NOMO-1 treated with dmso at 0.1 percent for 144 hours (cell line): Measurements from ENCODE around the gene DRAP1.

Experiments used
- DNase-seq: peaks from one replicate; lab custom pipeline; 2025; ENCODE audit not compliant: unreplicated experiment; lab: John Stamatoyannopoulos, UW

DRAP1 gene

GRCh38 chr11:65900899-65901180 lies 18.4 kb upstream of the DRAP1 start:
- no peak for DNase-seq

- no peak for DNase-seq
Observed at GRCh38 chr11:65903068-65903481, 16.2 kb upstream of the DRAP1 start.

GRCh38 chr11:65903715-65904114 lies 15.5 kb upstream of the DRAP1 start:
- no peak for DNase-seq

GRCh38 chr11:65906602-65907001 lies 12.6 kb upstream of the DRAP1 start:
- DNase-seq, result no peak

- DNase-seq, result no peak
Observed at GRCh38 chr11:65907878-65908277, 11.3 kb upstream of the DRAP1 start.

GRCh38 chr11:65911682-65912568 lies 7.3 kb upstream of the DRAP1 start:
- no peak for DNase-seq

- no peak for DNase-seq
Observed at GRCh38 chr11:65912845-65913244, 6.4 kb upstream of the DRAP1 start.

- no peak for DNase-seq
Observed at GRCh38 chr11:65915101-65915820, 4.0 kb upstream of the DRAP1 start.

GRCh38 chr11:65915821-65916251 lies 3.4 kb upstream of the DRAP1 start:
- no peak for DNase-seq

GRCh38 chr11:65916391-65916790 lies 2.8 kb upstream of the DRAP1 start:
- DNase-seq, result no peak

- no peak for DNase-seq
Observed at GRCh38 chr11:65917077-65917433, 2.2 kb upstream of the DRAP1 start.

- no peak for DNase-seq
Observed at GRCh38 chr11:65917434-65918210, 1.6 kb upstream of the DRAP1 start.

GRCh38 chr11:65918211-65919140 lies 750 bp upstream of the DRAP1 start, which contains the start of gene C11orf68:
C11orf68 (minus strand) TSS chr11:65919062; CDS start chr11:65919031, 31 bp downstream.
- DNase-seq, result no peak

GRCh38 chr11:65919573-65920371 lies 546 bp downstream of the DRAP1 start:
- peak; percentile 20 for DNase-seq

GRCh38 chr11:65920372-65920802 lies 1.2 kb downstream of the DRAP1 start:
- no peak for DNase-seq

- DNase-seq, result no peak
Observed at GRCh38 chr11:65921033-65921555, 1.9 kb downstream of the DRAP1 start.

- no peak for DNase-seq
Observed at GRCh38 chr11:65921876-65922275, 2.6 kb downstream of the DRAP1 start.

GRCh38 chr11:65922565-65922964 lies 3.3 kb downstream of the DRAP1 start:
- DNase-seq, result no peak

GRCh38 chr11:65925397-65925796 lies 6.2 kb downstream of the DRAP1 start:
- DNase-seq, result no peak
